A172 (cell line): ENCODE measurements around the gene SMPD3. TPM values are rescaled to one million over a fixed set of nuclear protein-coding genes. Genes with fewer than 3 reads are reported as not detected.

ENCODE experiments used
- DNase-seq: peaks from one replicate; pipeline ENCODE4 v3.0.0-alpha.2; 2015; ENCODE audit warnings: low spot score
- total RNA-seq: library from RNA; depleted of rRNA; stranded (reverse); fragments of >200 nt; shearing (Covaris generic); gene quantifications from 2 replicates; pipeline ENCODE4 v1.2.3, GENCODE V29; 2014

SMPD3 gene
- total RNA-seq, 1 experiment from 2014 or later, result 0.65 TPM

- no peak for DNase-seq
These were observed 77.6 kb downstream of the SMPD3 start for GRCh38 chr16:68370581-68371275.

GRCh38 chr16:68369697-68370580, 78.4 kb downstream of the SMPD3 start:
- DNase-seq, result no peak

DNA sequence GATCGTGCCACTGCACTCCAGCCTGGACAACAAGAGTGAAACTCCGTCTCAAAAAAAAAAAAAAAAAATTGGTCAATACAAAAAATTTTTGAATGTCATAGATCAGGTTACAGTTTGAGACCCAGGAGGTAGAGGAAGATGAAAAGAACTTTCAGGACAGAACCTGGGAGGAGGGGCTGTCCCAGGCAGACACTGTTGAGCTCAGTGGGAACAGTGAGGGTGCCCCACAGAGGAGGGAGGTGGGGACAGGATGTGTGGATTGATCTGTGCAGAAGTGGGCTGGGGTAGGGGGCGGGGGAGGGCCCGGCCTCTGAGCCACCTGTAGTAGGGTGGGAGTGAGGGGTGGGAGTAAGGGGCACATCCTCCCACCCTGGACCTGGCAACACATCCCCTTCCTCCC, 79.1 kb downstream of the SMPD3 start:
- DNase-seq, result no peak

DNA sequence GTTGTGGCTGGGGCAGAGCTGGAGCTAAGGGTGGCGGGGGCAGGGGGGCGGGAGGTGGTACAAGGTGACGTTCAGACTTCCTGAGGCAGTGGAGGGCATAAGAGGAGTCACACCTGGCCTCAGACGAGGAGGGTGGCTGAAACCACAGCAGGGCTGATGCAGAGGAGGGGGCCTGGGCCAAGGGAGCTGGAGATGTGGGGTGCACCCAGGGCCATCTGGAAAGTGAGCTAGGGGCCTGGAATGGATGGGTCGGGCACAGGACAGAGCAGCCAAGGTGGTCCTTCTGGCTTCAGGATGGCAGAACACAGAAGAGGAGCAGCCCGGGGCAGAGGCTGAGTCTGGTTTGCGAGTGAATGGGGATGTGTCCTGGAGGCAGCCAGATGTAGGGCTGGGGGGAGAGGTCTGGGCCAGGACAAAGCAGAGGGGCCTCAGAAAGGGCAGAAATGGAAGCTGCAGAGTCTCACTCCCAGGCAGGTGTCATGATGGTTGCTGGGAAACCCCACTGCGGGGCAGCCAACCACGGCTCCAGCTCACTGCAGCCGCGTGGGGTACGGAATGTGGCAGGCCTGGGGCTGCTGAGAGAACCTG, 79.9 kb downstream of the SMPD3 start:
- no peak for DNase-seq

DNA sequence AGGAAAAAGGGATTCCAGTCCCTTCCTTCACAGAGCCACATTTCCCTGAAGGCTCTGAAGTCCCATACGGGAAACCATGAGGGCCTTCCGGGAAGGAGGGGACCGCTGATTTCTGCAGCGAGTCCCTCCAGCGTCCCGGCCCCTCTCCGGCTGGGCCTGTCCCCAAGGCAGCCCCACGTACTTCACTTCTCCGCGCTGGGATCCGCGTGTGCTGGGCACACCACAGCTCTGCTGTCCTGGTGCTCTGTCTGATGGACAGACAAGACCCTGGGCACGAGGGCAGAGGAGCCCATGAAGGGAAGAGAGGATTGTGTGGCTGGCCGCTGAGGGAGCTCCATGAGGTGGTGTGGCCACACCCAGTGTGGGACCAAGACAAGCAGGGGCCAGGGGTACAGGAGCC, 80.4 kb downstream of the SMPD3 start:
- no peak for DNase-seq

GRCh38 chr16:68367440-68367839, 80.9 kb downstream of the SMPD3 start:
- no peak for DNase-seq

DNA sequence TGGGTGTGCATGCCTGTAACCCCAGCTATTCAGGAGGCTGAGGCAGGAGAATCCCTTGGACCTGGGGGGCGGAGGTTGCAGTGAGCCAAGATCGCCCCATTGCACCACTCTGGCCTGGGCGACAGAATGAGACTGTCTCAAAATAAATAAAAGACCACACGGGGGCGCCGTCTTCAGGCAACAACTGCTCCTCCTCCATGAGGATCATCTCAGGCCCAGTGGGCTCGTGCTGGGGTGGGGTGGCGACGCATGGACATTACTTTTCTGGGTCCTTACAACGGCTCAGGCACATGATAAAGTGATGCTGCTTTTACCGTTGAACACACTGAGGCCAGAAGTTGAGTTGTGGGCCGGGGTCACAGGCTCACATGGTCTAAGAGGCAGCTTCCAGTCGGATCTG, 81.3 kb downstream of the SMPD3 start:
- peak; percentile 38 for DNase-seq

GRCh38 chr16:68366062-68366461, 82.2 kb downstream of the SMPD3 start:
- DNase-seq, result no peak

- DNase-seq, result no peak
These were observed 83.0 kb downstream of the SMPD3 start for GRCh38 chr16:68365167-68365817.

GRCh38 chr16:68364561-68364998, 83.7 kb downstream of the SMPD3 start:
- DNase-seq, result no peak

DNA sequence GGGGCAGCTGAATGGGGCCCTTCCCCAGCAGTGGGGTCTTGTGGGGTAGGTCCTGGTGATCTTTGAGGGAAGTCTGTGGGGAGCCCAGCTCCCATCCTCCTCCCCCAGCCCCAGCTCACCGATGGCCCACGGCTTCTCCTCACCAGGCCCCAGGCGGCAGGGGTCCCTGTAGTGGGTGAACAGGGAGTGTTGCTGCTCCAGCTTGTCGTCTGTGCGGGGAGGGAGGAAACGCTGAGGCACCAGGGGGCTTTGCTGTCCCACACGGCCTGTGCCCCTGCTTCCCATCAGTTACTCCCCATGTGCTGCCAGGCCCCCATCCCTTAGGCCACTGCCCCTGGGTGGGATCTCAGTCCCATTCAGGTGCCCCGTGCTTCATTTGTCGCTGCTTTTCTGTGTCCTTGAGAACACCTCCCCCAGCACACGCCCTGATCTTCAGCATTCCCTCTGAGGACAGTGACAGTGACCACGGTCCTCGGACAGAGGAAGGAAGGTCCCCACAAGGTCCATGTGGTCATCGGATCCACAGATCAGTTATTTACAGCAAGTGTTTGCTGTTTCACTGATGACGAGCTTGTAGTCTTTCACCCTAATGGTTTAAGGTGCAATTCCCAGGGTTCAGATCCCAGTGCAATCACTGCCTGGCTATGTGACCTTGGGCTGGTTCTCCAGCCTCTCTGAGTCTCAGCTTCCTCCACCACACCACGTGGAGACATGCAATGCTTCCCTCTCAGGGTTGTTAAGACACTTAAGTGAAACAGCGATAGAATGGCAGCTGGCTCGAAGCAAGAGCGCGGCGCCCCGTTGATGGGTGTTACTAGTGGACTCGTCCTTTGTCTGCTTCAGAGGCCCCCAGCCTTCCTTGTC, 84.4 kb downstream of the SMPD3 start:
- DNase-seq, result no peak

GRCh38 chr16:68362947-68363657, 85.2 kb downstream of the SMPD3 start:
- no peak for DNase-seq

DNA sequence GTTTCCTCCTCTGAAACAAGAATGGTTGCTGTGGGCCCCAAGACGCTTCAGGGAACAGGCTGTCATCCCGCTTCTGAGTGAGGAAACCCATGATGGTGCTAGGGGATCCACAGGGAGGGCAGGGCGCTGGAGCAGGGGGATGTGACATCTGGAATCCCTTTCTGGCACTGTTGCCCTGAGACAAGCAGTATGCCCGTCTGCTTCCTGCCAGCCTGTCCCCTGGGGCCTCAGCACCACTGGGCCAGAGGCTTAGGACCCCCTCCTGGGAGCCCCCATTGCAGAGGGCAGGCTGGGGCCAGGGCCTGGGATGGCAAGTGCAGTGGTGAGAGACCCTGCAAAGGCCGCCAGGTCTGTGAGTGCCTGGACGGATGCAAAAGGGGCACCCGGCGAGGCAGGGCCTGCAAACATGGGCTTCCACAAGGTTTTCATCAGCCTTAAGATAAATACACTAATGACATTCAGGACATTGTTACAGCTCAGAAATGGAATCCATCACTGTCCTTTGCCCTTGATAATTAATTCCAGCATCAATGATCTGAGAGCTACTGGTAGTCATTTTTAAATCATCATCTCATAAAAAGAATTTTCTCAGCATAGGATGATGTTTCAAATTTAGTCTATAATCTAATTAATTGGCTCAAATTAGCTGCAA, 85.9 kb downstream of the SMPD3 start:
- no peak for DNase-seq

- no peak for DNase-seq
These were observed 86.8 kb downstream of the SMPD3 start for GRCh38 chr16:68361485-68361884.

DNA sequence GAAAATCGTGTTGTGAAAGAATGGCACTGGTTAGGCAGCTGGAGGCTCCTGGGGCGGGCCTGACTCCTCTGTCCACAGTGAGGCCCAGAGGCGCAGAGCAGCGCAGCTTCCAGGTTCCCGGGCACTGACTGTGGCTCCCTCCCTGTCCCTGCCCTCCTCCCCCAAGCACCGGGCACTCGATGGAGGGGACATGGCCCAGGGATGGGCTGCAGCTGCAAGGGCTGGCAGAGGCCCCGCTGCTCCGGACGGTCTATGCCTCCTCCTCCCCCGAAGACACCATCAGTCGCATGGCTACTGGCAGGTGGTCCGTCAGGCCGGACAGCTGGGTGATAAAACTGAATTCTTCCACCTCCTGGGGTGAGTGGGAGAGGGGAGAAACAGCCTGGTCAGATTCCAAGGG, 87.4 kb downstream of the SMPD3 start:
- DNase-seq, result no peak

DNA sequence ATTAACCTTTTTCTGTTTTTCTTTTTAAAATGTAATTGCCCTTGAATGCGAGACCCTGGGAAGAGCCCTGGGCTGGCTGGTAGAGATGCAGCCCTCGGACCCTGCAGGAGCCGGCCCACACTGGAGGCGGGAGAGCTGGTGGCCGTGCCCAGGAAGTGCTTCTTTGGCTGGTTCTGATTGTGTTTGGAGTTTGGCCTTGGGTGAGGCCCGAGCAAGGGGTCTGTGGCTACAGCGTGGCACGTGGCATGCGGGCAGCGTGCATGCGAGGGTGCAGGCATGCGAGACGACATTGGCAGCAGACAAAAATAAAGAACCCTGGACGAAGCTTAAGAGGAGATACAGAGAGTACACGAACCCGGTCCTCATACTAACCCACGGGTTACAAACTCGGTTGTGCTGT, 87.8 kb downstream of the SMPD3 start:
- no peak for DNase-seq

- DNase-seq, result no peak
These were observed 88.7 kb downstream of the SMPD3 start for GRCh38 chr16:68359398-68360191.

GRCh38 chr16:68358951-68359350, 89.4 kb downstream of the SMPD3 start:
- no peak for DNase-seq

- no peak for DNase-seq
These were observed 90.4 kb downstream of the SMPD3 start for GRCh38 chr16:68357923-68358322.
